ENCODE measurements around the gene AZU1.

Gene AZU1

DNA sequence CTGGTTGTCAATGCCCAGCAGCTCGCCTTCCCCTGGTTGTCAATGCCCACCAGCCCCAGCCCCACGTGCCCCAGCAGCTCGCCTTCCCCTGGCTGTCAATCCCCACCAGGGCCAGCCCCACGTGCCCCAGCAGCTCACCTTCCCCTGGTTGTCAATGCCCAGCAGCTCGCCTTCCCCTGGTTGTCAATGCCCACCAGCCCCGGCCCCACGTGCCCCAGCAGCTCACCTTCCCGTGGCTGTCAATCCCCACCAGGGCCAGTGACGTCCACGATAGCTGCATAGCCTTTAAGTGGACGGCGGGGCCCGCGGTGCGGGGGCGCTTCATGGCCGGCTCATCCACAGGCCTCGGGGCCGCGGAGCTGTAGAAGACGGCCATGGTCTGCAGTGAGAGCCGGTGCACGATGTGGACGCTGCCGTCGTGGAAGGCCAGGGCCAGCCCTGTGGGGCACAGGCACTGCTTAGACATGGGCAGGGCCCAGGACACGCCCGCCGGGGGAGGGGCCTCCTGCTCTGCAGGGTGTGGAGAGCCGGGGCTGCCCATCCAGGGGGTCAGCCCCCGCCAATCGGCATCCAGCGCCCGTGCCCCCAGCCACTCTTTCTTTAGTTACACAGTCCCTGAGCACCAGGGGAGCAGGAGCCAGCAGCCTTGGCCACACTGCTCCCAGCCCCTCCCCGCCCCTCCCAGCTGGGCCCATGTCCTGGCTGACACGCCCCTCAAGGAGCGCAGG lies 52.2 kb downstream of the AZU1 start:
- TF ChIP-seq, protein P1, sequence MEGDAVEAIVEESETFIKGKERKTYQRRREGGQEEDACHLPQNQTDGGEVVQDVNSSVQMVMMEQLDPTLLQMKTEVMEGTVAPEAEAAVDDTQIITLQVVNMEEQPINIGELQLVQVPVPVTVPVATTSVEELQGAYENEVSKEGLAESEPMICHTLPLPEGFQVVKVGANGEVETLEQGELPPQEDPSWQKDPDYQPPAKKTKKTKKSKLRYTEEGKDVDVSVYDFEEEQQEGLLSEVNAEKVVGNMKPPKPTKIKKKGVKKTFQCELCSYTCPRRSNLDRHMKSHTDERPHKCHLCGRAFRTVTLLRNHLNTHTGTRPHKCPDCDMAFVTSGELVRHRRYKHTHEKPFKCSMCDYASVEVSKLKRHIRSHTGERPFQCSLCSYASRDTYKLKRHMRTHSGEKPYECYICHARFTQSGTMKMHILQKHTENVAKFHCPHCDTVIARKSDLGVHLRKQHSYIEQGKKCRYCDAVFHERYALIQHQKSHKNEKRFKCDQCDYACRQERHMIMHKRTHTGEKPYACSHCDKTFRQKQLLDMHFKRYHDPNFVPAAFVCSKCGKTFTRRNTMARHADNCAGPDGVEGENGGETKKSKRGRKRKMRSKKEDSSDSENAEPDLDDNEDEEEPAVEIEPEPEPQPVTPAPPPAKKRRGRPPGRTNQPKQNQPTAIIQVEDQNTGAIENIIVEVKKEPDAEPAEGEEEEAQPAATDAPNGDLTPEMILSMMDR (conservative IDR thresholded peaks at IDR 0.05): no peak
- no peak for TF ChIP-seq ZFX (IDR thresholded peaks at IDR 0.05)
- no peak overlapping the region for H3K27ac ChIP-seq
